H1 (cell line): ENCODE data around the gene PRR33. TPM values are rescaled to one million over a fixed set of nuclear protein-coding genes. Genes with fewer than 3 reads are reported as not detected.

Experiments
- CREB1 ChIP-seq: IDR thresholded peaks from 2 replicates; pipeline ENCODE4 v1.6.1; 2012; ENCODE audit warnings: inconsistent platforms
- CTBP2 ChIP-seq: IDR thresholded peaks from 2 replicates; pipeline ENCODE4 v1.7.0; 2011; ENCODE audit warnings: borderline replicate concordance, mild to moderate bottlenecking, moderate library complexity, mixed read lengths, low read length; ENCODE audit not compliant: insufficient read depth, insufficient read length
- GABPA ChIP-seq: IDR thresholded peaks from 2 replicates; pipeline ENCODE4 v1.6.1; 2011; ENCODE audit warnings: mild to moderate bottlenecking, low read length, moderate library complexity, borderline replicate concordance; ENCODE audit not compliant: insufficient read depth
- TBP ChIP-seq: IDR thresholded peaks from 2 replicates; pipeline ENCODE4 v1.6.1; 2011; ENCODE audit warnings: low read depth, low read length, improper control_type of control experiment
- polyA plus RNA-seq, 7 experiments: library from polyadenylated mRNA; depleted of rRNA in 3 of 7; stranded (reverse) in 5 of 7; unstranded in 2 of 7; fragments of >200 nt in 5 of 7; fragments of 200-250 nt in 2 of 7; gene quantifications; 1 replicate in 5 of 7; 2 replicates in 1 of 7; 4 replicates in 1 of 7; pipeline versions ENCODE4 v1.2.1 to v1.2.3, GENCODE V29; 2011 to 2013; ENCODE audit warnings: missing spikeins in 2 of 7, mixed read lengths in 2 of 7
- total RNA-seq: library from RNA; stranded (reverse); fragmentation: NEBNext Ultra II Directional; extraction: Animal tissue kit (Norgen Biotek cat#: 25700); gene quantifications from 2 replicates; pipeline ENCODE4 v1.2.1, GENCODE V29; 2021
- TF ChIP-seq, protein P1 (sequence below), 3 experiments: IDR thresholded peaks; 1 replicate in 2 of 3; 2 replicates in 1 of 3; pipeline versions ENCODE4 v1.5.1 to v1.6.1; 2011; ENCODE audit warnings: low read length in 3 of 3, mild to moderate bottlenecking in 3 of 3, inconsistent platforms in 2 of 3, low read depth in 1 of 3, moderate library complexity in 1 of 3; ENCODE audit not compliant: insufficient read depth in 1 of 3; ENCODE audit errors: control extremely low read depth in 1 of 3

The PRR33 gene
- total and polyA plus RNA-seq, 2 of the 8 experiments (the other 6 are each of a cell fraction or from before 2014, with no cell fraction given), result 0.02 TPM; not detected in 1

DNA sequence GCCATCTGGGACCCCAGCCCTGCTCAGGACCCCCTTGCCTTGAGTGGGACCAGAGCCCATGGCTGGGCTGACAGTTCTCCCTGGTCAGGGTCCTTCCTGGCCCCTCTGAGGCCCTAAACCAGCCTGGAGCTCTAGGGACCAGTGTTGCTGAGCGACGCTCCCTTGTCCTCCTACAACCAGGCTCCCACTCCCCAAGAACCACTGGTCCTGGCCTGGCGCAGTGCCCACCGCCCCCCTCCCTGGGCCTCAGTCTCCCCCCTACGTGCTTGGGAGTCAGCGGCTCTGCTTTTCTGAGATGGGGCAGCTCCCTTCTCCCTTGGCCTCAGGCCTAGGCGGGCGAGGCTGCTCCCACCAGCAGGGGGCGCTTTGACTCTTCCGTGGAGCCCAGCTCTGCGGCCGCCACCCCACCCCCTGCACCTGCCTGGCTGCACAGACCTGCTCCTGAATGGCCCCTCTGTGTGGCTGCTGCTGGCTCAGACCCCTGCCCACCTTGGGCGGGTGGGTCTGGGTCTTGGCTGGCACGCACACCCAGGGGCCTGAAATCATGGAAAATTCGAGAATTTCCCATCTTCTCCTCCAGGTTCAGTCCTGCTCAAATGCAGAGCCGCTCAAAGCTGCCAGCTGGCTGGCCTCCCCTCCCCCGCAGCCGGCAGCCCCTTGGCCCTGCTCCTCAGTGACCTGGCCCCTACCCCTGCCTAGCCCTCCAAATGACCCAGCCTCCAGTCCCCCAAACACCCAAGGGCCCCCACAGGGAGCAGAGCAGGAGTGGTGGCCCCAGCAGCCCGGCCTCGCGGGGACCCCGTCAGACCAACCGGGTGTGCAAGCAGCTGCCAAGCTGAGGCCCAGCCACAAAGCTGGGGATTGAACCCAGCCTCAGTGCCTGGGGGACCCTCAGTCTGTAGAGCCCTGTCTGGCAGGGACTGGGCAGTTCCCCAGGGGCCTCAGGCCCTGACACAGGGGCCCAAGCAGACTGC, 9.1 kb downstream of the PRR33 start (continued):
- TF ChIP-seq, protein P1, sequence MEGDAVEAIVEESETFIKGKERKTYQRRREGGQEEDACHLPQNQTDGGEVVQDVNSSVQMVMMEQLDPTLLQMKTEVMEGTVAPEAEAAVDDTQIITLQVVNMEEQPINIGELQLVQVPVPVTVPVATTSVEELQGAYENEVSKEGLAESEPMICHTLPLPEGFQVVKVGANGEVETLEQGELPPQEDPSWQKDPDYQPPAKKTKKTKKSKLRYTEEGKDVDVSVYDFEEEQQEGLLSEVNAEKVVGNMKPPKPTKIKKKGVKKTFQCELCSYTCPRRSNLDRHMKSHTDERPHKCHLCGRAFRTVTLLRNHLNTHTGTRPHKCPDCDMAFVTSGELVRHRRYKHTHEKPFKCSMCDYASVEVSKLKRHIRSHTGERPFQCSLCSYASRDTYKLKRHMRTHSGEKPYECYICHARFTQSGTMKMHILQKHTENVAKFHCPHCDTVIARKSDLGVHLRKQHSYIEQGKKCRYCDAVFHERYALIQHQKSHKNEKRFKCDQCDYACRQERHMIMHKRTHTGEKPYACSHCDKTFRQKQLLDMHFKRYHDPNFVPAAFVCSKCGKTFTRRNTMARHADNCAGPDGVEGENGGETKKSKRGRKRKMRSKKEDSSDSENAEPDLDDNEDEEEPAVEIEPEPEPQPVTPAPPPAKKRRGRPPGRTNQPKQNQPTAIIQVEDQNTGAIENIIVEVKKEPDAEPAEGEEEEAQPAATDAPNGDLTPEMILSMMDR (IDR thresholded peaks at IDR 0.05; ENCODE audit: control extremely low read depth in 1 of 3, insufficient read depth in 1 of 3, low read depth in 1 of 3, low read length in 3 of 3), result peak; percentile 91 to 94 (median 92)
- no peak for TF ChIP-seq CTBP2
- no peak for TF ChIP-seq TBP
- TF ChIP-seq GABPA, result peak; percentile 76; the same call in 1 of the 2 replicates
- TF ChIP-seq CREB1, result 0 out of 2 replicates have a peak, but pooled peaks have one; percentile 30
